ENCODE measurements around the gene LRRC43. TPM values are rescaled to one million over a fixed set of nuclear protein-coding genes. Genes with fewer than 3 reads are reported as not detected.

Gene LRRC43
- total RNA-seq, 1 experiment from 2014 or later: 0.34 TPM

GRCh38 chr12:122148657-122149056, 34.3 kb upstream of the LRRC43 start:
- CTCF ChIA-PET: no interaction called here
- H3K36me3 ChIP-seq (ENCODE audit: control insufficient read depth, insufficient read depth, low read length): no peaks in the 10 kb centered on the region
- H3K27ac Mint-ChIP-seq (ENCODE audit: unreplicated experiment): no peak overlapping the region

GRCh38 chr12:122150127-122150681, 32.7 kb upstream of the LRRC43 start:
- Histone ChIP-seq H3K4me1 (no peaks in the 10 kb centered on the region), H3K9me3 (no peaks in the 10 kb centered on the region), H3K4me3 (ENCODE audit: low read depth, low read length) (no peak overlapping the region), H3K36me3 (ENCODE audit: control insufficient read depth, insufficient read depth, low read length) (no peaks in the 10 kb centered on the region), H3K27me3 (replicated peaks; ENCODE audit: control insufficient read depth, insufficient read depth, low read length) (no peaks in the 10 kb centered on the region)
- H3K27me3 Mint-ChIP-seq (ENCODE audit: insufficient read depth, unreplicated experiment): no peaks in the 10 kb centered on the region
- no peak for TF ChIP-seq CTCF (IDR thresholded peaks at IDR 0.05; ENCODE audit: insufficient read depth in 1 of 2, low read depth in 1 of 2, low read length in 1 of 2, severe bottlenecking in 1 of 2, unreplicated experiment in 1 of 2)
- intact Hi-C loops (cut with micrococcal nuclease; ENCODE audit: unreplicated experiment): no loop called here
- BruUV-seq (replicated peaks): no TSS peak
- peaks cover 15% of the 10 kb centered on the region for H3K36me3 Mint-ChIP-seq (ENCODE audit: insufficient read depth, unreplicated experiment)
- H3K4me3 Mint-ChIP-seq (ENCODE audit: unreplicated experiment): no peak overlapping the region
- ChIA-PET CTCF (no interaction called here), POLR2A (no interaction called here)
- no peak for DNase-seq
- H3K9me3 Mint-ChIP-seq (ENCODE audit: unreplicated experiment): no peaks in the 10 kb centered on the region
- no peak overlapping the region for H3K27ac Mint-ChIP-seq (ENCODE audit: unreplicated experiment)
- no peaks in the 10 kb centered on the region for H3K4me1 Mint-ChIP-seq (ENCODE audit: low read depth, unreplicated experiment)

More at GRCh38 chr12:122148657-122149056, 34.3 kb upstream of the LRRC43 start:
- no peaks in the 10 kb centered on the region for H3K4me1 Mint-ChIP-seq (ENCODE audit: low read depth, unreplicated experiment)
- DNase-seq: no peak
- TF ChIP-seq CTCF (IDR thresholded peaks at IDR 0.05; ENCODE audit: insufficient read depth in 1 of 2, low read depth in 1 of 2, low read length in 1 of 2, severe bottlenecking in 1 of 2, unreplicated experiment in 1 of 2): no peak
- Histone ChIP-seq H3K9me3 (no peaks in the 10 kb centered on the region), H3K27me3 (replicated peaks; ENCODE audit: control insufficient read depth, insufficient read depth, low read length) (no peaks in the 10 kb centered on the region), H3K4me1 (no peaks in the 10 kb centered on the region), H3K4me3 (ENCODE audit: low read depth, low read length) (no peak overlapping the region)
- peaks cover 15% of the 10 kb centered on the region for H3K36me3 Mint-ChIP-seq (ENCODE audit: insufficient read depth, unreplicated experiment)
- POLR2A ChIA-PET: no interaction called here
- BruUV-seq (replicated peaks): no TSS peak
- no peaks in the 10 kb centered on the region for H3K27me3 Mint-ChIP-seq (ENCODE audit: insufficient read depth, unreplicated experiment)
- H3K9me3 Mint-ChIP-seq (ENCODE audit: unreplicated experiment): no peaks in the 10 kb centered on the region
- no peak overlapping the region for H3K4me3 Mint-ChIP-seq (ENCODE audit: unreplicated experiment)
- intact Hi-C loops (cut with micrococcal nuclease; ENCODE audit: unreplicated experiment): no loop called here

GRCh38 chr12:122152754-122153153, 30.2 kb upstream of the LRRC43 start:
- H3K27me3 Mint-ChIP-seq (ENCODE audit: insufficient read depth, unreplicated experiment): no peaks in the 10 kb centered on the region
- no peak for TF ChIP-seq CTCF (IDR thresholded peaks at IDR 0.05; ENCODE audit: insufficient read depth in 1 of 2, low read depth in 1 of 2, low read length in 1 of 2, severe bottlenecking in 1 of 2, unreplicated experiment in 1 of 2)
- Histone ChIP-seq H3K27me3 (replicated peaks; ENCODE audit: control insufficient read depth, insufficient read depth, low read length) (no peaks in the 10 kb centered on the region), H3K9me3 (no peaks in the 10 kb centered on the region), H3K4me1 (no peaks in the 10 kb centered on the region), H3K4me3 (ENCODE audit: low read depth, low read length) (no peak overlapping the region), H3K36me3 (ENCODE audit: control insufficient read depth, insufficient read depth, low read length) (no peaks in the 10 kb centered on the region)
- H3K36me3 Mint-ChIP-seq (ENCODE audit: insufficient read depth, unreplicated experiment): no peaks in the 10 kb centered on the region
- no peak overlapping the region for H3K4me3 Mint-ChIP-seq (ENCODE audit: unreplicated experiment)
- CTCF ChIA-PET: no interaction called here
- no peak overlapping the region for H3K27ac Mint-ChIP-seq (ENCODE audit: unreplicated experiment)
- H3K4me1 Mint-ChIP-seq (ENCODE audit: low read depth, unreplicated experiment): no peaks in the 10 kb centered on the region
- no peak for DNase-seq
- POLR2A ChIA-PET: no interaction called here
- intact Hi-C loops (cut with micrococcal nuclease; ENCODE audit: unreplicated experiment): loop anchor here (1.0 kb wide), 1 partner anchor 21 kb away; no protein-coding TSS in a partner anchor
- H3K9me3 Mint-ChIP-seq (ENCODE audit: unreplicated experiment): no peaks in the 10 kb centered on the region
- no TSS peak for BruUV-seq (replicated peaks)
